Skeletal muscle tissue (tissue), 4 donors: ENCODE data around the gene NOTUM. TPM values are rescaled to one million over a fixed set of nuclear protein-coding genes. Genes with fewer than 3 reads are reported as not detected.

Experiments
- H3K27ac ChIP-seq: one replicate; pipeline ENCODE4 v1.7.0; 2013; ENCODE audit warnings: mild to moderate bottlenecking, low read depth, low read length, inconsistent platforms
- H3K27me3 ChIP-seq, 3 donors: one replicate each; pipeline ENCODE4 v1.7.0; 2013; ENCODE audit warnings: low read length in 3 of 3; ENCODE audit not compliant: control insufficient read depth in 3 of 3, insufficient read depth in 3 of 3
- H3K36me3 ChIP-seq, 3 donors: one replicate each; pipeline ENCODE4 v1.7.0; 2013; ENCODE audit warnings: low read length in 3 of 3; ENCODE audit not compliant: control insufficient read depth in 3 of 3, insufficient read depth in 3 of 3
- H3K4me1 ChIP-seq, 3 donors: one replicate each; pipeline ENCODE4 v1.7.0; 2013; ENCODE audit warnings: low read length in 3 of 3, mild to moderate bottlenecking in 3 of 3; ENCODE audit not compliant: control insufficient read depth in 3 of 3, insufficient read depth in 3 of 3
- H3K4me3 ChIP-seq, 3 donors: one replicate each; pipeline ENCODE4 v1.7.0; 2013; ENCODE audit warnings: low read length in 3 of 3
- H3K9ac ChIP-seq, 3 donors: one replicate each; pipeline ENCODE4 v1.7.0; 2013; ENCODE audit warnings: low read length in 3 of 3, mild to moderate bottlenecking in 3 of 3, moderate library complexity in 2 of 3, low read depth in 1 of 3
- H3K9me3 ChIP-seq, 3 donors: one replicate each; pipeline ENCODE4 v1.7.0; 2013; ENCODE audit warnings: low read length in 3 of 3; ENCODE audit not compliant: control insufficient read depth in 3 of 3
- total RNA-seq: library from RNA; depleted of rRNA; stranded (reverse); fragments of >200 nt; gene quantifications from one replicate; pipeline ENCODE4 v1.2.3, GENCODE V29; 2014
- donor health status: Osteomylitis.

Gene NOTUM
- total RNA-seq, 1 donor from 2014 or later = 0.52 TPM

DNA sequence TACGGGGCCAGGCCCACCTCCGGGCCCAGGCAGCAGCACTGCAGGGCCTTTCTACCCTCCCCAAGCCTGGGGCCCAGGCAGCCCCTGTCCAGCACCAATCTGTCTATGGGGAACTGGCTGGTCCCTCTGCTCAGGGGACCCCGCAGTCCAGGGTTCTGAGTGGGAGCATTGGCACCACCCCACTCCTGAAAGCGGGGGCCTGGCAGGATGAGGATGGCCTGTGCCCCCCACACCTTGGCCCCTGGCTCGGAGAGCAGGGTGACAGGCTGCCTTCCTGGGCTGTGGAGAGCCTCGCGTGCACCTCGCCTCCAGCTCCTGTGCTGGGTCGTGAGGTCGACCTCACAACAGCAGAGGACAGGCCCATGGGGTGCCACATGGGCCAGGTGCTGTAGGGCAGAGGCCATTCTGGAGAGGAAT is 57.6 kb downstream of the NOTUM start:
- Histone ChIP-seq H3K27ac (no peak overlapping the region), H3K9ac (no peak overlapping the region), H3K36me3 (peaks cover 22 to 45% (median 26%) of the 10 kb centered on the region in 3 donors), H3K4me3 (no peak overlapping the region), H3K9me3 (no peaks in the 10 kb centered on the region), H3K27me3 (peaks cover 0 to 2% (median 0%) of the 10 kb centered on the region in 3 donors), H3K4me1 (peaks cover 14 to 25% (median 24%) of the 10 kb centered on the region in 3 donors)

DNA sequence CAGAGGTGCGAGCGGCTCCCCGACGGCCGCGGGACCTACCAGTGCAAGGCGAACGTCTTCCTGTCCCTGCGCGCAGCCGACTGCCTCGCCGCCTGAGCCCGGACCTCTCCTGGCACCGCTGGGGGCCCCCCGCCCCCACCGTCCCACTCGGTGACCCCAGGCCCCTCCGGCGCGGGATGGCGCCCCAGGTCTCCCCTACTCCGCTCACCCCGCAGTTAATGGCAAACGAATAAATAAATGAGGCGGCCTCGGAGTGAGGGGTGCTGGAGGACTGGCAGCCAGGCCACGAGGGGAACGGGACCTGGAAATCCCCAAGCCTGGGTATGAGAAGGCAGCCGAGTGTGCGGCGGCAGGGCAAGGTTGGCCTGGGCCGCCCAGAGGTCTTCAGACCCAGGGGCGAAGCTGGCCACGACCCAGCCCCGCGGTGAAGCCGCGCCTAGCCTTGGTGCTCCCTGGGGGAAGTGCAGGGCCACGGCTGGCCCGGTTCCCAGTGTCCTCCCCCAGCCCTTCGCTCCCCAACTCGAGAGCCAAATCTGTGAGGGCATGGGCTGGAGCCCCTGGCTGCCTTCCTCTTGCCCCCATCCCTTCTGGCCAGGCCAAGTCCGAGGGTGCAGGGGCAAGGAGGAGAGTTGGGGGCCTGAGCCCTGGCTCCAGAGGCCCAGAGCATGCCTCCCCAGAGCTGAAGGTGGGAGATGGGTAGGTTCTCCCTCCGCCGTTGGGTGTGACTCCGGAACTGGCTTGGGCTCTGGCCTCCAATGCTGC is 58.2 kb downstream of the NOTUM start:
- Histone ChIP-seq H3K4me1 (peaks cover 13 to 22% (median 20%) of the 10 kb centered on the region in 3 donors), H3K9me3 (no peaks in the 10 kb centered on the region), H3K27ac (no peak overlapping the region), H3K36me3 (peaks cover 28 to 49% (median 32%) of the 10 kb centered on the region in 3 donors), H3K27me3 (peaks cover 0 to 2% (median 0%) of the 10 kb centered on the region in 3 donors), H3K4me3 (no peak overlapping the region), H3K9ac (peak overlapping the region in 1 of 3 donors; percentile 25)

Other genes with a start within 250 kb of the NOTUM start
- gene SLC25A10, start 248.9 kb downstream of the NOTUM start, total RNA-seq = 6.8 TPM
- not detected for gene GCGR, start 157.0 kb downstream of the NOTUM start, total RNA-seq
- gene MCRIP1, start 127.9 kb downstream of the NOTUM start, total RNA-seq = 81.9 TPM
- 35.0 TPM for gene PPP1R27, start 126.1 kb downstream of the NOTUM start, total RNA-seq
- gene P4HB, start 100.7 kb downstream of the NOTUM start, total RNA-seq = 264 TPM
- 43.3 TPM for gene ARHGDIA, start 89.8 kb downstream of the NOTUM start, total RNA-seq
- gene ALYREF, start 69.6 kb downstream of the NOTUM start, total RNA-seq = 78.8 TPM
- 104 TPM for gene ANAPC11, start 69.5 kb downstream of the NOTUM start, total RNA-seq
- 1.0 TPM for gene NPB, start 58.9 kb downstream of the NOTUM start, total RNA-seq
- gene PCYT2, start 49.8 kb downstream of the NOTUM start, total RNA-seq = 10.4 TPM
- 3.7 TPM for gene SIRT7, start 43.0 kb downstream of the NOTUM start, total RNA-seq
- gene MAFG, start 33.5 kb downstream of the NOTUM start, total RNA-seq = 8.9 TPM
- gene PYCR1, start 23.9 kb downstream of the NOTUM start, total RNA-seq = 43.8 TPM
- gene MYADML2, start 14.0 kb downstream of the NOTUM start, total RNA-seq = 16.7 TPM
- 18.8 TPM for gene ASPSCR1, start 16.4 kb upstream of the NOTUM start, total RNA-seq
- gene CENPX, start 61.7 kb upstream of the NOTUM start, total RNA-seq = 20.9 TPM
- 7.8 TPM for gene LRRC45, start 62.1 kb upstream of the NOTUM start, total RNA-seq
- 8.4 TPM for gene RAC3, start 70.5 kb upstream of the NOTUM start, total RNA-seq
- 20.4 TPM for gene DCXR, start 76.5 kb upstream of the NOTUM start, total RNA-seq
- 16.7 TPM for gene RFNG, start 90.6 kb upstream of the NOTUM start, total RNA-seq
- gene GPS1, start 90.7 kb upstream of the NOTUM start, total RNA-seq = 64.7 TPM
- 24.5 TPM for gene DUS1L, start 104.6 kb upstream of the NOTUM start, total RNA-seq
- gene FASN, start 137.0 kb upstream of the NOTUM start, total RNA-seq = 26.1 TPM